Osteocyte (in vitro differentiated cells): ENCODE data around the gene CD2AP. TPM values are rescaled to one million over a fixed set of nuclear protein-coding genes. Genes with fewer than 3 reads are reported as not detected.
"Not testable (repeated sequence)": the region's sequence is repeated elsewhere in the genome, so short reads cannot be mapped to it uniquely, and the experiment has no call there.

ENCODE experiments used
- DNase-seq: peaks from one replicate; pipeline ENCODE4 v3.0.0; 2021; ENCODE audit warnings: mixed read lengths; ENCODE audit not compliant: unreplicated experiment; ENCODE audit errors: extremely low spot score
- H3K27ac Mint-ChIP-seq: one replicate; pipeline ENCODE4 v1.8.0; 2021; ENCODE audit warnings: mild to moderate bottlenecking, mixed read lengths; ENCODE audit not compliant: unreplicated experiment
- H3K27me3 Mint-ChIP-seq: one replicate; pipeline ENCODE4 v1.8.0; 2021; ENCODE audit warnings: mixed read lengths; ENCODE audit not compliant: unreplicated experiment
- H3K36me3 Mint-ChIP-seq: one replicate; pipeline ENCODE4 v1.8.0; 2021; ENCODE audit warnings: mixed read lengths; ENCODE audit not compliant: unreplicated experiment
- H3K4me1 Mint-ChIP-seq: one replicate; pipeline ENCODE4 v1.8.0; 2021; ENCODE audit warnings: mixed read lengths; ENCODE audit not compliant: unreplicated experiment
- H3K4me3 Mint-ChIP-seq: one replicate; pipeline ENCODE4 v1.8.0; 2021; ENCODE audit warnings: mild to moderate bottlenecking, moderate library complexity, mixed read lengths; ENCODE audit not compliant: unreplicated experiment
- H3K9me3 Mint-ChIP-seq: one replicate; pipeline ENCODE4 v1.8.0; 2021; ENCODE audit warnings: mixed read lengths; ENCODE audit not compliant: unreplicated experiment
- total RNA-seq: library from RNA; stranded (reverse); gene quantifications from 2 replicates; pipeline ENCODE4 v1.2.1, GENCODE V29; 2021
- TF ChIP-seq, protein P1 (sequence below): fragments of 200-600 bp; sonication (generic); IDR thresholded peaks from 2 replicates; pipeline ENCODE4 v1.5.0; 2021; ENCODE audit warnings: antibody characterized with exemption, mild to moderate bottlenecking, moderate library complexity

CD2AP gene
- total RNA-seq, 1 donor from 2014 or later: 18.1 TPM

DNA sequence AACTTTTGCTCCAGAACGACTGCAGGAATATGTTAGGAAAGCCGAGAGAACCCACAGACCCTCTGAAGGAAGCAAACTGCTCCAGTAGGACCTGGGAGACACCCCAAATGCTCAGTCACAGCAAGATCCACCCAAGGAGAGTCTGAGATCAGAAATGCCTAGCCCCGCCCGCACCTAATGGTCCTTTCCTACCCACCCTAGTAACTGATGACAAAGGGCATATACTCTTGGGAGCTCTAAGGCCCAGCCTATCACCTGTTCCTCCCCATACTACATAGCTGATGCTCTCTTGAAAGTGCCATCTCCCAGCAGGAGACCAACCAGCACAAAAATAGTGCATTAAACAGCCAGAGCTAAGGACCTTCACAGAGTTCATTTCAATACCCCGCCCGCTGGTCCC lies 67.6 kb downstream of the CD2AP start:
- Mint-ChIP-seq H3K27ac (no peak overlapping the region), H3K4me3 (no peak overlapping the region), H3K36me3 (peaks cover 43% of the 10 kb centered on the region), H3K9me3 (peaks cover 14% of the 10 kb centered on the region), H3K4me1 (no peaks in the 10 kb centered on the region), H3K27me3 (no peaks in the 10 kb centered on the region)
- TF ChIP-seq, protein P1, sequence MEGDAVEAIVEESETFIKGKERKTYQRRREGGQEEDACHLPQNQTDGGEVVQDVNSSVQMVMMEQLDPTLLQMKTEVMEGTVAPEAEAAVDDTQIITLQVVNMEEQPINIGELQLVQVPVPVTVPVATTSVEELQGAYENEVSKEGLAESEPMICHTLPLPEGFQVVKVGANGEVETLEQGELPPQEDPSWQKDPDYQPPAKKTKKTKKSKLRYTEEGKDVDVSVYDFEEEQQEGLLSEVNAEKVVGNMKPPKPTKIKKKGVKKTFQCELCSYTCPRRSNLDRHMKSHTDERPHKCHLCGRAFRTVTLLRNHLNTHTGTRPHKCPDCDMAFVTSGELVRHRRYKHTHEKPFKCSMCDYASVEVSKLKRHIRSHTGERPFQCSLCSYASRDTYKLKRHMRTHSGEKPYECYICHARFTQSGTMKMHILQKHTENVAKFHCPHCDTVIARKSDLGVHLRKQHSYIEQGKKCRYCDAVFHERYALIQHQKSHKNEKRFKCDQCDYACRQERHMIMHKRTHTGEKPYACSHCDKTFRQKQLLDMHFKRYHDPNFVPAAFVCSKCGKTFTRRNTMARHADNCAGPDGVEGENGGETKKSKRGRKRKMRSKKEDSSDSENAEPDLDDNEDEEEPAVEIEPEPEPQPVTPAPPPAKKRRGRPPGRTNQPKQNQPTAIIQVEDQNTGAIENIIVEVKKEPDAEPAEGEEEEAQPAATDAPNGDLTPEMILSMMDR: no peak
- no peak for DNase-seq

DNA sequence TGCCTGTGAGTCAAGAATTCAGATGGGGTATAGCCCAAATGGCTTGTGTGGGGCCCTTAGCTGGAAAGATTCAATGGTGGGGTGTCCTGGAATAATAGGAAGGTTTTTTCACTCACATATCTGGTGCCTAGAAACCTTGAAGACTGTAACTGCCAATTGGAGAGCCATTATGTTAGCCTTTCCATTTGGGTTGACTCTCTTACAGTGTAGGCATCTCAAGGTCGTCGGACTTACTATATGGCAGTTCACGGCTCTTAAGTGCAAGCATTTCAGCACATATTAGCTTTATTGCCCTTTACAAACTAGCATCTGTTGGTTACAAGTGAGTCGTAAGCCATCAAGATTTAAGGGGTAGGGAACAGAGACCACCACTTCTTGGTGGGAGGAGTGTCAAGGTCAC lies 74.1 kb downstream of the CD2AP start:
- no peak overlapping the region for H3K27ac Mint-ChIP-seq

GRCh38 chr6:47552319-47552718 lies 74.7 kb downstream of the CD2AP start:
- Mint-ChIP-seq H3K36me3 (peaks cover 20% of the 10 kb centered on the region), H3K9me3 (peaks cover 16% of the 10 kb centered on the region), H3K27me3 (no peaks in the 10 kb centered on the region), H3K27ac (no peak overlapping the region), H3K4me3 (no peak overlapping the region), H3K4me1 (no peaks in the 10 kb centered on the region)
- TF ChIP-seq, protein P1: no peak
- no peak for DNase-seq

More for the DNA sequence above, 74.1 kb downstream of the CD2AP start:
- H3K36me3 Mint-ChIP-seq: peaks cover 20% of the 10 kb centered on the region
- peaks cover 10% of the 10 kb centered on the region for H3K9me3 Mint-ChIP-seq
- no peaks in the 10 kb centered on the region for H3K27me3 Mint-ChIP-seq
- DNase-seq: no peak
- no peaks in the 10 kb centered on the region for H3K4me1 Mint-ChIP-seq
- no peak overlapping the region for H3K4me3 Mint-ChIP-seq
- TF ChIP-seq, protein P1: no peak

DNA sequence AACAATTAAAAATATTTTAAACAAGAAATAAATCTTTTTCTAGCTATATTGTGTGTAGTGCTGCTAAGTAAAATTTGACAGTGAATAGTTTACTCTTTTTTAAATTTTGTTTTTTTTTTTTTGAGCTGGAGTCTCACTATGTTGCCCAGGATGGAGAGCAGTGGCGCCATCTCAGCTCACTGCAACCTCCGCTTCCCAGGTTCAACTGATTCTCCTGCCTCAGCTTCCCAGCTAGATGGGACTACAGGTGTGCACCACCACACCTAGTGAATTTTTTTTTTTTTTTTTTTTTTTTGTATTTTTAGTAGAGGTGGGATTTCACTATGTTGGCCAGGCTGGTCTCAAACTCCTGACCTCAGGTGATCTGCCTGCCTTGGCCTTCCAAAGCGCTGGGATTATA lies 75.7 kb downstream of the CD2AP start:
- not testable (repeated sequence) for H3K27ac Mint-ChIP-seq, DNase-seq, H3K27me3 Mint-ChIP-seq, H3K4me3 Mint-ChIP-seq, H3K4me1 Mint-ChIP-seq
- Mint-ChIP-seq H3K9me3 (peaks cover 16% of the 10 kb centered on the region), H3K36me3 (peaks cover 18% of the 10 kb centered on the region)

GRCh38 chr6:47556459-47556858 lies 78.9 kb downstream of the CD2AP start:
- Mint-ChIP-seq H3K36me3 (peaks cover 19% of the 10 kb centered on the region), H3K9me3 (peaks cover 12% of the 10 kb centered on the region)
- not testable (repeated sequence) for H3K27me3 Mint-ChIP-seq, H3K4me1 Mint-ChIP-seq, H3K4me3 Mint-ChIP-seq, DNase-seq, H3K27ac Mint-ChIP-seq

- no peaks in the 10 kb centered on the region for H3K27me3 Mint-ChIP-seq
- TF ChIP-seq, protein P1: no peak
- H3K4me3 Mint-ChIP-seq: no peak overlapping the region
- no peaks in the 10 kb centered on the region for H3K4me1 Mint-ChIP-seq
- peaks cover 10% of the 10 kb centered on the region for H3K36me3 Mint-ChIP-seq
- DNase-seq: no peak
- H3K9me3 Mint-ChIP-seq: no peaks in the 10 kb centered on the region
- no peak overlapping the region for H3K27ac Mint-ChIP-seq
These were observed 85.6 kb downstream of the CD2AP start for GRCh38 chr6:47563162-47563561.

GRCh38 chr6:47566602-47567001 lies 89.0 kb downstream of the CD2AP start:
- H3K9me3 Mint-ChIP-seq, DNase-seq, H3K4me1 Mint-ChIP-seq, H3K27me3 Mint-ChIP-seq, H3K4me3 Mint-ChIP-seq, H3K36me3 Mint-ChIP-seq, H3K27ac Mint-ChIP-seq: not testable (repeated sequence)
